Calu3 (cell line): ENCODE data around the gene DOCK1. TPM values are rescaled to one million over a fixed set of nuclear protein-coding genes. Genes with fewer than 3 reads are reported as not detected.

Experiments used
- BruUV-seq: library from RNA; stranded (reverse); fragments of 400-500 nt; replicated peaks from 2 replicates; lab custom pipeline; 2021; lab: Mats Ljungman, UMichigan
- CTCF ChIA-PET: fragments of 300-600 bp; sonication (Branson Sonifier 250); formaldehyde crosslinking; loops from one replicate; lab custom pipeline; 2022; ENCODE audit warnings: antibody characterized with exemption; lab: Charles Lee
- DNase-seq: peaks from one replicate; pipeline ENCODE4 v3.0.0; 2022
- H3K27ac Mint-ChIP-seq: one replicate; pipeline ENCODE4 v1.8.0; 2022; ENCODE audit warnings: mixed read lengths; ENCODE audit not compliant: unreplicated experiment
- H3K27me3 Mint-ChIP-seq: one replicate; pipeline ENCODE4 v1.8.0; 2022; ENCODE audit warnings: mixed read lengths; ENCODE audit not compliant: unreplicated experiment
- H3K36me3 Mint-ChIP-seq: one replicate; pipeline ENCODE4 v1.8.0; 2022; ENCODE audit warnings: mild to moderate bottlenecking, moderate library complexity, mixed read lengths; ENCODE audit not compliant: insufficient read depth, unreplicated experiment
- H3K4me1 Mint-ChIP-seq: one replicate; pipeline ENCODE4 v1.8.0; 2022; ENCODE audit warnings: mild to moderate bottlenecking, low read depth, mixed read lengths; ENCODE audit not compliant: unreplicated experiment
- H3K4me3 Mint-ChIP-seq: one replicate; pipeline ENCODE4 v1.8.0; 2022; ENCODE audit warnings: mild to moderate bottlenecking, low read depth, moderate library complexity, mixed read lengths; ENCODE audit not compliant: unreplicated experiment
- H3K9me3 Mint-ChIP-seq: one replicate; pipeline ENCODE4 v1.8.0; 2022; ENCODE audit warnings: low read depth, mixed read lengths; ENCODE audit not compliant: unreplicated experiment
- CTCF ChIP-seq: fragments of 200-600 bp; IDR thresholded peaks from one replicate; pipeline ENCODE4 v1.8.0; 2022; ENCODE audit warnings: antibody characterized with exemption; ENCODE audit not compliant: unreplicated experiment
- intact Hi-C: fragments of 100-400 bp; cut with micrococcal nuclease; formaldehyde crosslinking; loops from one replicate; pipeline ENCODE4 v1.10.0; 2022; ENCODE audit not compliant: unreplicated experiment
- total RNA-seq: library from RNA; stranded (reverse); gene quantifications from 2 replicates; pipeline ENCODE4 v1.2.3, GENCODE V29; 2022

DOCK1 gene
- total RNA-seq, 1 experiment from 2014 or later: 34.2 TPM

GRCh38 chr10:126955934-126956711 is 50.9 kb downstream of the DOCK1 start:
- no peak for DNase-seq
- Mint-ChIP-seq H3K9me3 (no peaks in the 10 kb centered on the region), H3K4me1 (peaks cover 24% of the 10 kb centered on the region), H3K4me3 (no peak overlapping the region), H3K27me3 (no peaks in the 10 kb centered on the region), H3K27ac (no peak overlapping the region), H3K36me3 (no peaks in the 10 kb centered on the region)
- TF ChIP-seq CTCF: no peak
- BruUV-seq: no TSS peak
- CTCF ChIA-PET: interaction anchor here (0.6 to 1.0 kb wide), 2 partner anchors 20 to 51 kb away, joined by 3 read pairs; partner anchors contain the start of gene DOCK1
- intact Hi-C loops: no loop called here

GRCh38 chr10:126956712-126957108 is 51.5 kb downstream of the DOCK1 start:
- CTCF ChIA-PET: interaction anchor here (1.0 kb wide), 1 partner anchor 19 kb away, joined by 3 read pairs; no protein-coding TSS in a partner anchor
- no TSS peak for BruUV-seq
- H3K9me3 Mint-ChIP-seq: no peaks in the 10 kb centered on the region
- no peak for DNase-seq
- intact Hi-C loops: no loop called here
- no peaks in the 10 kb centered on the region for H3K36me3 Mint-ChIP-seq
- no peak for TF ChIP-seq CTCF
- H3K27me3 Mint-ChIP-seq: no peaks in the 10 kb centered on the region
- no peak overlapping the region for H3K27ac Mint-ChIP-seq
- no peak overlapping the region for H3K4me3 Mint-ChIP-seq
- H3K4me1 Mint-ChIP-seq: peaks cover 24% of the 10 kb centered on the region

GRCh38 chr10:126957111-126957510 is 51.9 kb downstream of the DOCK1 start:
- DNase-seq: no peak
- intact Hi-C loops: no loop called here
- Mint-ChIP-seq H3K4me1 (peaks cover 24% of the 10 kb centered on the region), H3K27me3 (no peaks in the 10 kb centered on the region), H3K36me3 (no peaks in the 10 kb centered on the region), H3K9me3 (no peaks in the 10 kb centered on the region), H3K27ac (no peak overlapping the region), H3K4me3 (no peak overlapping the region)
- no TSS peak for BruUV-seq
- CTCF ChIA-PET: interaction anchor here (1.0 kb wide), 1 partner anchor 19 kb away, joined by 3 read pairs; no protein-coding TSS in a partner anchor
- no peak for TF ChIP-seq CTCF

GRCh38 chr10:126959431-126959830 is 54.2 kb downstream of the DOCK1 start:
- CTCF ChIA-PET: no interaction called here
- intact Hi-C loops: no loop called here
- DNase-seq: no peak

More at GRCh38 chr10:126959431-126959830, 54.2 kb downstream of the DOCK1 start:
- H3K27ac Mint-ChIP-seq: no peak overlapping the region
- H3K4me1 Mint-ChIP-seq: peaks cover 24% of the 10 kb centered on the region
- H3K9me3 Mint-ChIP-seq: no peaks in the 10 kb centered on the region
- H3K36me3 Mint-ChIP-seq: no peaks in the 10 kb centered on the region
- no peak for TF ChIP-seq CTCF
- H3K4me3 Mint-ChIP-seq: no peak overlapping the region
- no peaks in the 10 kb centered on the region for H3K27me3 Mint-ChIP-seq
- no TSS peak for BruUV-seq
